ENCODE data around the gene RNF26. TPM values are rescaled to one million over a fixed set of nuclear protein-coding genes. Genes with fewer than 3 reads are reported as not detected.

The RNF26 gene
- total RNA-seq, 1 donor from 2014 or later: 22.2 TPM

GRCh38 chr11:119355091-119355843 lies 20.9 kb downstream of the RNF26 start:
- ATAC-seq: no peak

- peak; percentile 73 for ATAC-seq
These were observed 22.2 kb downstream of the RNF26 start for GRCh38 chr11:119356349-119357031.

- no peak for ATAC-seq
These were observed 22.7 kb downstream of the RNF26 start for GRCh38 chr11:119357074-119357473.

- no peak for ATAC-seq
These were observed 25.3 kb downstream of the RNF26 start for GRCh38 chr11:119359365-119360214.

- ATAC-seq: peak; percentile 79
These were observed 26.9 kb downstream of the RNF26 start for GRCh38 chr11:119361056-119361787.

GRCh38 chr11:119361941-119362725 lies 27.8 kb downstream of the RNF26 start:
- no peak for ATAC-seq

GRCh38 chr11:119362741-119363080 lies 28.4 kb downstream of the RNF26 start:
- ATAC-seq: no peak

- ATAC-seq: no peak
These were observed 28.9 kb downstream of the RNF26 start for GRCh38 chr11:119363081-119363850.

- ATAC-seq: peak; percentile 28
These were observed 29.7 kb downstream of the RNF26 start for GRCh38 chr11:119363851-119364590.

- ATAC-seq: no peak
These were observed 30.8 kb downstream of the RNF26 start for GRCh38 chr11:119365071-119365591.

GRCh38 chr11:119366690-119367620 lies 32.6 kb downstream of the RNF26 start:
- ATAC-seq: no peak

GRCh38 chr11:119367661-119368120 lies 33.4 kb downstream of the RNF26 start:
- ATAC-seq: peak; percentile 29

- peak; percentile 85 for ATAC-seq
These were observed 34.1 kb downstream of the RNF26 start for GRCh38 chr11:119368121-119369034.

- ATAC-seq: no peak
These were observed 35.0 kb downstream of the RNF26 start for GRCh38 chr11:119369132-119369925.

- ATAC-seq: peak; percentile 15
These were observed 36.2 kb downstream of the RNF26 start for GRCh38 chr11:119370486-119371046.

- ATAC-seq: no peak
These were observed 36.8 kb downstream of the RNF26 start for GRCh38 chr11:119371067-119371601.

Data from esophagus mucosa (tissue), 1 donor.